IMR-90 (cell line): ENCODE measurements around the gene SMARCA4. TPM values are rescaled to one million over a fixed set of nuclear protein-coding genes. Genes with fewer than 3 reads are reported as not detected.

Experiments
- ATAC-seq: fragments of 200-7000 bp; cut with Tn5 transposase; 2 replicates; pipeline ENCODE4 v1.9.1; 2020; ENCODE audit warnings: low read depth, mild to moderate bottlenecking, moderate library complexity
- BruUV-seq: library from RNA; stranded (reverse); fragments of 400-500 nt; replicated peaks from 2 replicates; lab custom pipeline; 2021; lab: Mats Ljungman, UMichigan
- CTCF ChIA-PET: fragments of 300-600 bp; formaldehyde crosslinking; extraction: SDS; loops from one replicate; lab custom pipeline; 2021; ENCODE audit warnings: antibody characterized with exemption; lab: Yijun Ruan, JAX
- POLR2A ChIA-PET: fragments of 300-600 bp; sonication (Branson Sonifier 250); formaldehyde crosslinking; loops from one replicate; lab custom pipeline; 2022; ENCODE audit warnings: antibody characterized with exemption; ENCODE audit not compliant: unreplicated experiment; lab: Charles Lee
- DNase-seq: peaks from one replicate; pipeline ENCODE4 v3.0.0; 2013
- H2AFZ ChIP-seq: replicated peaks from 2 replicates; pipeline ENCODE3; 2013; ENCODE audit warnings: low read length, mild to moderate bottlenecking; ENCODE audit not compliant: poor library complexity
- H2AK5ac ChIP-seq: 2 replicates; pipeline ENCODE4 v1.6.1; 2013; ENCODE audit warnings: low read depth, low read length, inconsistent platforms
- H2AK9ac ChIP-seq: replicated peaks from 2 replicates; pipeline ENCODE3; 2013; ENCODE audit warnings: mild to moderate bottlenecking, low read depth, low read length, moderate library complexity; ENCODE audit not compliant: poor library complexity
- H2BK120ac ChIP-seq: 2 replicates; pipeline ENCODE4 v1.6.1; 2013; ENCODE audit warnings: low read depth, low read length, inconsistent platforms
- H2BK15ac ChIP-seq: 3 replicates; pipeline ENCODE4 v1.6.1; 2013; ENCODE audit warnings: low read depth, low read length, inconsistent platforms
- H2BK20ac ChIP-seq: 2 replicates; pipeline ENCODE4 v1.6.1; 2013; ENCODE audit warnings: low read depth, mild to moderate bottlenecking, inconsistent platforms, low read length, moderate library complexity
- H2BK5ac ChIP-seq: 2 replicates; pipeline ENCODE4 v1.6.1; 2013; ENCODE audit warnings: mild to moderate bottlenecking, low read depth, low read length, inconsistent platforms; ENCODE audit not compliant: poor library complexity, severe bottlenecking
- H3K14ac ChIP-seq: replicated peaks from 2 replicates; pipeline ENCODE4 v1.6.1; 2013; ENCODE audit warnings: low read depth, low read length, inconsistent platforms
- H3K18ac ChIP-seq: 2 replicates; pipeline ENCODE4 v1.6.1; 2013; ENCODE audit warnings: low read depth, low read length, control low read depth
- H3K23ac ChIP-seq: 2 replicates; pipeline ENCODE4 v1.6.1; 2013; ENCODE audit warnings: low read depth, low read length, inconsistent platforms
- H3K27ac ChIP-seq: 2 replicates; pipeline ENCODE4 v1.5.1; 2013; ENCODE audit warnings: mild to moderate bottlenecking, control low read depth, low read length; ENCODE audit not compliant: insufficient read depth
- H3K27me3 ChIP-seq: 2 replicates; pipeline ENCODE4 v1.6.1; 2013; ENCODE audit warnings: low read length; ENCODE audit not compliant: control insufficient read depth, insufficient read depth
- H3K36me3 ChIP-seq: 2 replicates; pipeline ENCODE4 v1.6.1; 2013; ENCODE audit warnings: low read length, mixed read lengths; ENCODE audit not compliant: control insufficient read depth, insufficient read depth
- H3K4ac ChIP-seq: 2 replicates; pipeline ENCODE4 v1.6.1; 2013; ENCODE audit warnings: low read depth, low read length, inconsistent platforms
- H3K4me1 ChIP-seq: 2 replicates; pipeline ENCODE4 v1.6.1; 2013; ENCODE audit warnings: low read length, mixed read lengths; ENCODE audit not compliant: control insufficient read depth, insufficient read depth
- H3K4me2 ChIP-seq: 2 replicates; pipeline ENCODE4 v1.6.1; 2013; ENCODE audit warnings: low read depth, mild to moderate bottlenecking, control low read depth, low read length, moderate library complexity
- H3K4me3 ChIP-seq: 2 replicates; pipeline ENCODE4 v1.5.1; 2013; ENCODE audit warnings: low read depth, mild to moderate bottlenecking, control low read depth, low read length, moderate library complexity; ENCODE audit not compliant: insufficient read depth
- H3K56ac ChIP-seq: 2 replicates; pipeline ENCODE4 v1.6.1; 2013; ENCODE audit warnings: low read length, inconsistent platforms; ENCODE audit not compliant: insufficient read depth; ENCODE audit errors: extremely low read depth
- H3K79me1 ChIP-seq, 2 experiments: 2 replicates each; pipeline ENCODE4 v1.6.1; 2013; ENCODE audit warnings: low read length in 2 of 2, inconsistent platforms in 1 of 2, low read depth in 1 of 2
- H3K9ac ChIP-seq: 2 replicates; pipeline ENCODE4 v1.6.1; 2013; ENCODE audit warnings: low read depth, low read length, control low read depth
- H3K9me1 ChIP-seq: 2 replicates; pipeline ENCODE4 v1.6.1; 2013; ENCODE audit warnings: low read length, inconsistent platforms; ENCODE audit not compliant: insufficient read depth
- H3K9me3 ChIP-seq: 2 replicates; pipeline ENCODE4 v1.6.1; 2013; ENCODE audit warnings: low read length; ENCODE audit not compliant: control insufficient read depth, insufficient read depth
- H4K20me1 ChIP-seq: 2 replicates; pipeline ENCODE4 v1.6.1; 2013; ENCODE audit warnings: low read length, inconsistent platforms; ENCODE audit not compliant: insufficient read depth
- H4K5ac ChIP-seq: 2 replicates; pipeline ENCODE4 v1.6.1; 2013; ENCODE audit warnings: mild to moderate bottlenecking, low read depth, low read length, control low read depth
- H4K8ac ChIP-seq, 2 experiments: 2 replicates each; pipeline ENCODE4 v1.6.1; 2013; ENCODE audit warnings: low read depth in 2 of 2, low read length in 2 of 2, control low read depth in 1 of 2, inconsistent platforms in 1 of 2
- H4K91ac ChIP-seq: 2 replicates; pipeline ENCODE4 v1.6.1; 2013; ENCODE audit warnings: low read depth, low read length, inconsistent platforms; ENCODE audit not compliant: insufficient read depth
- POLR2A ChIP-seq: IDR thresholded peaks from 2 replicates; pipeline ENCODE4 v1.6.1; 2012; ENCODE audit warnings: mild to moderate bottlenecking, low read depth, low read length
- RCOR1 ChIP-seq: IDR thresholded peaks from 2 replicates; pipeline ENCODE4 v1.6.1; 2012; ENCODE audit warnings: mild to moderate bottlenecking, low read length, improper control_type of control experiment; ENCODE audit not compliant: insufficient replicate concordance
- RFX5 ChIP-seq: IDR thresholded peaks from 2 replicates; pipeline ENCODE4 v1.8.0; 2012; ENCODE audit warnings: low read depth, mild to moderate bottlenecking, low read length, moderate library complexity
- WGBS, 2 experiments: methylation state at CpG; one replicate each; pipeline versions ENCODE4 v1.1.5 to v1.1.7; 2013; ENCODE audit warnings: missing lambda C conversion rate in 2 of 2; ENCODE audit not compliant: insufficient read length in 1 of 2; ENCODE audit errors: extremely low coverage in 2 of 2; 5-methylcytosine and 5-hydroxymethylcytosine counted together
- dilution Hi-C: fragments of 300-500 bp; cut with HindIII; formaldehyde crosslinking; loops from one replicate; pipeline ENCODE4 v1.14.3; 2018; ENCODE audit warnings: low sequenced_read_pairs; ENCODE audit not compliant: unreplicated experiment
- in situ Hi-C: fragments of 300-500 bp; cut with MboI; formaldehyde crosslinking; loops from 3 replicates; pipeline ENCODE4 v1.14.3; 2019; ENCODE audit warnings: low sequenced_read_pairs, inconsistent platforms, mixed read lengths
- intact Hi-C: fragments of 100-400 bp; cut with micrococcal nuclease; formaldehyde crosslinking; loops from 2 replicates; pipeline ENCODE4 v1.10.0; 2022
- polyA plus RNA-seq, 3 experiments: library from polyadenylated mRNA; depleted of rRNA; stranded (reverse); fragments of >200 nt; gene quantifications; 2 replicates each; pipeline ENCODE4 v1.2.3, GENCODE V29; 2012; ENCODE audit warnings: low replicate concordance in 1 of 3
- total RNA-seq: library from RNA; depleted of rRNA; stranded (reverse); fragments of >200 nt; gene quantifications from 2 replicates; pipeline ENCODE4 v1.2.3, GENCODE V29; 2012

Gene SMARCA4
- total and polyA plus RNA-seq, 2 of the 4 experiments (the other 2 are of a cell fraction): 41.4 to 85.6 TPM

DNA sequence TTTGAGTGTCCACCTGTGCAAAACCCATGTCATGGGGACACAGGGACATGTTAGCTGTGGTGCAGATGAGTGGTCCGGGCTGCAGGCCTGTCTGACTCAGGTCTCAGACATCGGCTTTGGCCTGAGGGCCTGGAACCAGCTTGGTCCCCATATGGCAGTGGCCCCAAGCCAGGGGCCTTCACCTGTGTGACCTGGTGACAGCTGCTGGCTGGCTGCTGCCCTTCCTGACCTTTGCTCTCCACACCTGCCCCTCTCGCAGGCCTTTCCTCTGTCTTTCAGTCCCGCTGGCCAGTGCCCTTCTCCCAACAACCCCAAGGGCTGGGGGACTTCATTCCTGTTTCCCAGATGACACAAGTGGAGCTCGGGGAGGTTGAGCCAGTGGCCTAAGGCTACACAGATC is 105.5 kb downstream of the SMARCA4 start:
- H3K4ac ChIP-seq: no peak overlapping the region
- no peak overlapping the region for H2AK5ac ChIP-seq
- H3K27me3 ChIP-seq: no peaks in the 10 kb centered on the region
- intact Hi-C loops (no loop called here), in situ Hi-C loops (no loop called here), dilution Hi-C loops (no loop called here)
- POLR2A ChIA-PET: no interaction called here
- no peak overlapping the region for H3K23ac ChIP-seq
- peaks cover 7% of the 10 kb centered on the region for H3K9me3 ChIP-seq
- H4K91ac ChIP-seq: no peak overlapping the region
- H3K36me3 ChIP-seq: peaks cover 41% of the 10 kb centered on the region
- H2AK9ac ChIP-seq: no peak overlapping the region
- H2BK5ac ChIP-seq: no peak overlapping the region
- peaks cover 0 to 15% of the 10 kb centered on the region in 2 experiments; a peak in 1 of 4 replicates for H3K79me1 ChIP-seq
- H3K9me1 ChIP-seq: no peaks in the 10 kb centered on the region
- no TSS peak for BruUV-seq
- no peak overlapping the region for H3K4me2 ChIP-seq
- TF ChIP-seq RFX5 (no peak), POLR2A (no peak), RCOR1 (no peak)
- H3K27ac ChIP-seq: no peak overlapping the region
- no peak overlapping the region for H3K56ac ChIP-seq
- no peaks in the 10 kb centered on the region; the same call in 1 of the 2 replicates for H4K20me1 ChIP-seq
- H3K4me3 ChIP-seq: no peak overlapping the region
- ATAC-seq: no peak
- no peak overlapping the region for H2BK15ac ChIP-seq
- peak overlapping the region; percentile 63 for H2AFZ ChIP-seq
- 100% methylated on average over 2 of the region's 5 CpGs; no CpG with 5 or more reads in 1 of the 2 experiments for WGBS, 2 experiments
- H4K8ac ChIP-seq: no peak overlapping the region
- no peak overlapping the region for H2BK120ac ChIP-seq
- no peak overlapping the region for H4K5ac ChIP-seq
- no peaks in the 10 kb centered on the region for H3K4me1 ChIP-seq
- H2BK20ac ChIP-seq: no peak overlapping the region
- CTCF ChIA-PET: no interaction called here
- H3K9ac ChIP-seq: no peak overlapping the region
- H3K18ac ChIP-seq: no peak overlapping the region
- no peak overlapping the region for H3K14ac ChIP-seq
- no peak for DNase-seq
